ENCODE results near the gene ZNF526.

DNA sequence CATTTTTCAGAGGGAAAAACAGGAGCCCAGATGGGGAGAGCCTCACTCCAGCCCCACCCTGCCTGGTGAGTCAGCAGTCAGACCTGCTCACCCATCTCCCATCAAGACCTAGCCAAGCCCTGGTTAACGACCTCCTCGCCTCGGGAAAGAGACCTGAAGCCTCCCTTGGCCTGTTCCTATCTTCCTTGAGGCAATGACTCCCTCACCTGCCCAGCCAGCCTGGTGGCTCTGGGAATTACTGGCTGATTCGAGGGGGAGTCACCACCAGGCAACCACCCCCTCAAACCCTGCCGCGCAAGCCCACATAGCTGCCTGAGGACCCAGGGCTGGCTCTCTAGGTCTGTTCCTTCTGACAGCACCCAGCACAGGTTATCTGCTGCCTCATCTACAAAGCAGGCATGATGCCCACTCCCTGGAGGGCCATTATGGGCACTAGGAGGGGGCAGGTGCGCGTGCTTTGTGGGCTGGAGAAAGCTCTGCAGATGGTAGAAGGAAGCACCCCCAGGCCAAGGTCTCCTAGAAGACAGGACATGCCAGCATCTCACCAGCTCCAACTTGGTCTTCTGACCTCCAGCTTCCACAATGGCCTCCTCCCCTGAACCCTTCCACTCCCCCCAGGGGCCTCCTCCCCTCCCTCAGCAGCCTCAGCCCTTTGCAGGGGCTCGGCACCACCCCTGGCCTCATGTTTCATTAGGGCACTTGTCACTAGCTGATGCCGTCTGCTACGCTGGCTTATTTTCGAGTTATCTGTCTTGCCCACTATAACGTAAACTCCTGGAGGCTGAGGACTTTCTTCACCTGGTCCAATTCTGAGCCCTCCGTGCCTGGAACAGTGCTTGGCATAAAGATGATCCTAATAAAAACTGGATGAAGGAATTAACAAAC is 13.0 kb upstream of the ZNF526 start:
- TF ChIP-seq POLR2A (IDR thresholded peaks at IDR 0.05) (no peak), CTCF (IDR thresholded peaks at IDR 0.05) (no peak), POLR2AphosphoS5 (IDR thresholded peaks at IDR 0.05; ENCODE audit: insufficient read depth in 1 of 2, low read depth in 1 of 2) (peak in 1 of 2 donors; percentile 9)

All from vagina (tissue), 2 donors.